Body of pancreas (tissue), 4 donors: ENCODE results near the gene AGTR1.

Source experiments
- POLR2A ChIP-seq, 3 donors: fragments of 450-650 bp; IDR thresholded peaks; one replicate each; pipeline ENCODE4 v1.6.1; 2016; ENCODE audit warnings: antibody characterized with exemption in 3 of 3, mild to moderate bottlenecking in 2 of 3
- TF ChIP-seq, protein P1 (sequence below), 7 experiments: fragments of 450-650 bp in 4 of 7; fragments of 200-600 bp in 3 of 7; sonication (generic) in 3 of 7; IDR thresholded peaks; one replicate each; pipeline ENCODE4 v1.5.1; 2016 to 2019; ENCODE audit warnings: antibody characterized with exemption in 7 of 7

DNA sequence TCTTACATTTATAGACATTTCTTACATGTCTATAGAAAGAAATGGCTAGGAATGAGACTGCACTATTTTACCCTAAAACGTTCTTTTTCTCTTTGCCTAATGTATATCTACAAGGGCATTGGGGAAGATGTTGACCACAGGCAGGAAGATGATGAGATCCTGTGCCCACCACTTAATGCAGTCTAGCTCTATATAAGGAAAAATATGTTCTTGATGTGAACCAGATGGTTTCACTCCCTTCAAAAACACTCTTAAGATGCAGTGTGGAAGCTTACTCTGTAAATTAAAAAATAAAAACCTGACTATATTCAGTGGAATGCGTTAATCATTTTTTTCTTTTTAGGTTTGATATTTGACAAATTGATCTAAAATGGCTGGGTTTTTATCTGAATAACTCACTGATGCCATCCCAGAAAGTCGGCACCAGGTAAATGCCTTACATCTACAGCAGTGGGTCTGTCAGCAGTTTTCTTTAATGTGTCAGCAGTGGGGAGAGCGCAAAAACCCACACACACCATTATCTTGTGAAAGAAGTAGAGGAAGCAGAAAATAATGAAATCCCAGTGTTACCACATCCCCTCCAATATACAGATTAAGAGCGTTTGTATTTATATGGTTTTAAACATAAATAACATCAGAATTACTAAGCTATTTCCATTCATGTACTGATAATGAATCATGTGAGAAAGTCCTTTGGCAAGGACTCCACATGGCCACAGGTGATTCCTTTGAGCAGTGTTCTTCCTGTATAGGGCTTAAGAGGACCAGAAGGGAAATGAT, 10.1 kb downstream of the AGTR1 start:
- no peak for TF ChIP-seq POLR2A (IDR thresholded peaks at IDR 0.05)
- TF ChIP-seq, protein P1, sequence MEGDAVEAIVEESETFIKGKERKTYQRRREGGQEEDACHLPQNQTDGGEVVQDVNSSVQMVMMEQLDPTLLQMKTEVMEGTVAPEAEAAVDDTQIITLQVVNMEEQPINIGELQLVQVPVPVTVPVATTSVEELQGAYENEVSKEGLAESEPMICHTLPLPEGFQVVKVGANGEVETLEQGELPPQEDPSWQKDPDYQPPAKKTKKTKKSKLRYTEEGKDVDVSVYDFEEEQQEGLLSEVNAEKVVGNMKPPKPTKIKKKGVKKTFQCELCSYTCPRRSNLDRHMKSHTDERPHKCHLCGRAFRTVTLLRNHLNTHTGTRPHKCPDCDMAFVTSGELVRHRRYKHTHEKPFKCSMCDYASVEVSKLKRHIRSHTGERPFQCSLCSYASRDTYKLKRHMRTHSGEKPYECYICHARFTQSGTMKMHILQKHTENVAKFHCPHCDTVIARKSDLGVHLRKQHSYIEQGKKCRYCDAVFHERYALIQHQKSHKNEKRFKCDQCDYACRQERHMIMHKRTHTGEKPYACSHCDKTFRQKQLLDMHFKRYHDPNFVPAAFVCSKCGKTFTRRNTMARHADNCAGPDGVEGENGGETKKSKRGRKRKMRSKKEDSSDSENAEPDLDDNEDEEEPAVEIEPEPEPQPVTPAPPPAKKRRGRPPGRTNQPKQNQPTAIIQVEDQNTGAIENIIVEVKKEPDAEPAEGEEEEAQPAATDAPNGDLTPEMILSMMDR (IDR thresholded peaks at IDR 0.05): no peak
